GM21786 (cell line): ENCODE results near the gene JADE2.

Source experiments
- ATAC-seq: cut with Tn5 transposase; IDR thresholded peaks from one replicate; pipeline ENCODE4 v1.9.1; 2021; ENCODE audit not compliant: unreplicated experiment

The JADE2 gene

DNA sequence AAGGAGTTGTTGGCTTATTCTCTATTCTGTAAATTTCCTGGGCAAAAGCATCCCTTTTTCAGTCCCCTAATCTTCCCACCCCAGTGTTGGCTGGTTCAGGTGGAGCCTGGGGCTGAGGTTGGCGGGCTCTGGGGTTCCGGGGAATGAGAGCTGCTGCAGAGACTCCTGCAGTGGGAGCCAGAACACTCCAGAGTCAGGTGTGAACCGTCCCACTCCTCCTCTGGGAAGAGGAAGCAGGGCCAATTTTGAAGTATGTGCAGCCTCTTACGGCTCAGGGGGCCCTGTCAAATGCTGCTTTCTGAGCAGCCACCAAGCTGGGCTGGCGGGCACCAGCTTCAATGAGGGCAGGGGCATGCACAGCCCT, 42.8 kb downstream of the JADE2 start:
- no peak for ATAC-seq

DNA sequence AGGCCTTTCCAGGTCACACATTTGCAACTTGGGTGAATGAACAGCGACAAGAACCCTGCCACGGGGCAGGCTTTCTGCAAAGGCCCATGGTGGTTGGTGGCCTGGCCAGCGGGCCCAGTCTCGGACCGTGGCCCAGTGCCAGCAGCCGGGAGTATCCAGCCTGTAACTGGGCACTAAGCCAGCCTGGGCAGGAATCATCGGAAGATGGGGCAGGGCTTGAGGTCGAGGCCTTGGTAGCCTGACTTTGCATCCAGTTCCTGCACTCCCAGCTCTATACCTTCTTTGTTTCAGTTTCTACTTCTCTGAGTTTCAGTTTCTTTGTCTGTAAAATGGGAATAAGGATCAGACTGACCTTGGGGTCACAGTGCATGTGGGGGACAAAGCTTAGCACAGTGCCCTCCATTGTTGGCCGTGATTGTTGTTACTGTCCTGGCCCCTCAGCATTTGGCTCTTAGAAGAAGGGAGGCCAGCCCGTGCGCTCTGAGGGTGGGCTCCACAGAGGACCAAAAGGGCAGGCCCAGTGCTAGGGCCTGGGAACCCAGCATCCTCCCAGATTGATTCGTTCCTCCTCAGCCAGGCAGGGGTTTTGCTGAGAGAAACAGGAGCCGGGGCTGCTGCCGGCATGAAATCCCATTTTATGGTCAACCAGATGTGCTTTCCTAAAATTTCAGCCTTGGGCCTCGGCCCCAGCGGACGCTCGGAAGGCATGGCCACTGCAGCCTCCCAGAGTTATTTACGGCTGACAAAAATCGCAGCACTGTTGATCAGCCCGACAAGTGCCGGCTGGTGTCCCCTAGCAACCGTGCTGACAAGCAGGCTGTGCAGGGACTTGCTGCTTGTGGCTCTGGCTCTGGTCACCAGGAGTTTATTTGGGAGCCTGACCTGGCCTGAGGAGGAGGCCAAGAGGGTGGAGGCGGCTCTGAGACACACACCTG, 43.6 kb downstream of the JADE2 start:
- no peak for ATAC-seq

DNA sequence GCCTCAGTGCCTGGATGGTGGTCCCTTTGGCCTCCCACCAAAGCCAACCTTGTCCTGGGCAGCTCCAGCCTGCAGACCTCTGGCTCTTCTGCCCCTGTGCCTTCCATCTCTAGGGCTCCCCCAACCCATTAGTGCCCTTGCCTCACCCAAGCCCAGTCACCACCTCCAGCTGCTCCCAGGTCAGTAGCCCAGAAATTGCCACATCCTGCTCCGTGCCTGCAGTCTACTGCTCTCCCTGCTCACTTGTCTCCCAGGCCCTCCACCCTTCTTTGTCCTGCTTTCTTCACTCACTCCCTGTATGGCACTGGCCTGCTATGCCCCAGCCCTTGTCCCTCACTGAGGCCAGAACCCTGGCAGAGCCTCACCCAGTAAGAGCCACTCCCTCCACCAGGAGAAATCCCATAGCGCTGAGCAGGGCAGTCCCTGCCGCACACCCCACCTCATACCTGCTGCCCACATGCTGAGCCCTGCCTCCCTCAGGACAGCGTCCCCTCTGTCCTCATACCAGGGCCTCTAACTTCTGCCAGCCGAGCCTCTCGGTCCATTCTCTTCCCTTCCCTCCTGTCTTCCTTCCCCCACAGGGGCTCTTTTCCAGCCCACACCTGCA, 44.4 kb downstream of the JADE2 start:
- ATAC-seq: no peak

DNA sequence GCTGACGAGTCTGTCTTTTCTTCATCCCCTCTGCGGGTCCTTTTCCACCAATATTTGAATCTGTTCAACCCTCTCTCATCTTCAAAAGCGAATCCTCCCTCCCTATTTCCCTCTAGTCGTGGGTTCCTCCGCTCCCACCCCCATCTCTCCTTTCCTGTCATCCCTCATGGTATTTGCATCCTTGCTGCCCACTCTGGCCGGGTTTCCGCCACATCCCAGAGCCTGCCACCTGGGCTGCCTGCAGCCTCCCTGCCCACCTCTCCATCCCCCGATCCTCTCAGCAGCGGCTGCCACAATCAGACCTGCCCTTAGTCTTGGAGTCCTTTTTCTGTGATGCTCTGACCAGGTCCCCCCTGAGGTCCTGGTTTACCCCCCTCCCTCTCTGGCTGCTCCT, 44.9 kb downstream of the JADE2 start:
- ATAC-seq: no peak

DNA sequence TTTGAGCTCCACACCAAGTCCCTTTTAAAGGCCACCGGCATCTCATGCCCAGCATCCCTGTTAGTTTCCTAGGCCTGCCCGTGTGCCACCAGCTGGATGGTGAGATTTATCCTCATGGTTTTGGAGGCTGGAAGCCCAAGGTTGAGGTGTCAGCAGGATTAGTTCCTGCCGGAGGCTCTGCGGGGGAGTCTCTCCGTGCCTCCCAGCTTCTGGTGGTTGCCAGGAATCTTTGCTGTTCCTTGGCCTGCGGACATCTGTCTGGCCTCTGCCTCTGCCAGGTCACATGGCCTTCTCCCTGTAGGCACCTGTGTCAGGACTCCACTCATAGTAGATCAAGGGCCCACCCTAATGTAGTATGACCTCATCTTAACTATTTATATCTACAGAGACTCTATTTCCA, 45.4 kb downstream of the JADE2 start:
- ATAC-seq: no peak

DNA sequence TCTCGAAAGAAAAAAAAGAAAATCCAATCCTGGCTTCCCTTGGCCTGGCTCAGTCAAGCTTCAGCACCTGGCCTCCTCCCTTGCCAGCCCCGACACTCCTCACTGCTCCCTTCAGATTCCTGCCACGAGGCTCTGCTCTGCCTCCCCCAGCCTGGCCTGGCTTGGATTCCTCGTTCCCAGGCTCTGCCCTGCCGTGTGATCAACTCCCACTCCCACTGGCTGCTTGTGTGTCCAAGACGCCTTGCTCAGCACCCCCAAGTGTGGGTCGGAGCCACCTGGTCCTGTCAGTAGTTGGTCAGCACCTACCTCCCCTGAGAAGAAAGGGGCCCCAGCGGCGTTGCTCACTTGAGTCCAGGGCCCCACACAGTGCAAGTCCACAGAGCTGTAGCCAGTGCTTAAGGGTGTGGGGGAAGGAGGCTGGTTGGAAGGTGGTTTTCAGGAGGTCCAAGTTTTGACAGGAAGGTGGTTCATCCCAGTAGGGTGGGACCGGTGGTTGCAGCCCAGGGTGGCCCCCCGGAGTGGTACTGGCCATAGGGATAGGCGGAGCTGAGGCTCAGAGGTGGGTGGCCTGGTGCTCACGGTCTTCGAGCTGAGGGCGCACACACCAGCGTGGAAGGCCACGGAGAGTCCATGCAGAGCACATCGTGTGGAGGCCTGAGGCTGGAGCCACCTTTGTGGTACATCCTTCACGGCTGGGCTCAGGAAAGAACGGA, 46.4 kb downstream of the JADE2 start:
- ATAC-seq: no peak

DNA sequence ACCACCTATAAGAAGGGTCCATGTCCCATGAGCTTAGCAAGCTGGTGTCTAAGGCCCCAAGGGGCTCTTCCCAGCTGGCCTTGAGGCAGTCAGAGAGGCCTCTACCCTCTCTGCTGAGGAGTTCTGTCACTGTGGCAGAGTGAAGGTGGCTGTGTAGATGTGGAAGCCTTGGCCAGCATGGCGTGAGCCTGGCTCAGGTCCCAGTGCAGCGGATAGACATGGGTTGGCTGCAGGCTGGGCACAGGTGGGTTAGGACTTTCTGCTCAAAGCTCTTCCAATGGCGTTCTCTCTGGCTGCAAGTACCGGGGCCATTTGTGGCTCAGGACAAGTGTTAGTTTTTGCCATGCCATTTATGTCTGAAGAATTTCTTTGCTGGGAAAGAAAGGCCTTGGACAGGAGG, 47.3 kb downstream of the JADE2 start:
- ATAC-seq: no peak

DNA sequence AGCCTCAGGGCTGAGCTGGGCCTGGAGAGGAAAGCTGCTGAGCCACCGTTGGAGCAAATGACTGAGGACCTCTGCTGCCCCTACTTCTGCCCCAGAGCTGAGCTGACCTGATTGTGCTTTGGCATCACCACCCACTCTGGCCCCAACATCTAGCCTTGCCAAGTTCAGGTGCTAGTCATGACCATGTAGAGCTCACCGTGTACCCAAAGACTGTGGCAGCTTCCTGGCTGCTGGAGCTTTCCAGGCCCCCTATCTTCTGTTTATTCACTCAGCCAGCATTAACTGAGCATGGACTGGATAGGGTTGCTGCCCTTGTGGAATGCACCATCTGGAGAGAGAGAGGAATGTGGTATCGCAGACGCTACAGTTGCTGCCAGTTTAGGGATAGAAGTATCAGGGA, 49.1 kb downstream of the JADE2 start:
- no peak for ATAC-seq

DNA sequence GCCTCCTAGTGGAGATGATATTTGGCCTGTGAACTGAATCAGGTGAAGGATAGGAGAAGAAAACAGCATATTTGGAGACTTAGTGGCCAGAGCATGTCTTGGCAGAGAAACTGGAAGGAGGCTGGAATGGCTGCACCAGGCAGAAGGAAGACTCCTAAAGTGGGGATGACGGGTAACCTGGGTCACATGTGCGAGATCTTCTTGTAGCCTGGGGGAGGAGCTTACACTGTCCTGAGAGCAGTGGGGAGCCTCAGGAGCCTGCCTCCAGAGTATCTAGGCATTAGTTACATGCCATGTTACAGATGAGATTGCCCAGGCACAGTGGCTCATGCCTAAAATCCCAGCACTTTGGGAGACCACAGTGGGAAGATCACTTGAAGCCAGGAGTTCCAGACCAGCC, 49.8 kb downstream of the JADE2 start:
- no peak for ATAC-seq

DNA sequence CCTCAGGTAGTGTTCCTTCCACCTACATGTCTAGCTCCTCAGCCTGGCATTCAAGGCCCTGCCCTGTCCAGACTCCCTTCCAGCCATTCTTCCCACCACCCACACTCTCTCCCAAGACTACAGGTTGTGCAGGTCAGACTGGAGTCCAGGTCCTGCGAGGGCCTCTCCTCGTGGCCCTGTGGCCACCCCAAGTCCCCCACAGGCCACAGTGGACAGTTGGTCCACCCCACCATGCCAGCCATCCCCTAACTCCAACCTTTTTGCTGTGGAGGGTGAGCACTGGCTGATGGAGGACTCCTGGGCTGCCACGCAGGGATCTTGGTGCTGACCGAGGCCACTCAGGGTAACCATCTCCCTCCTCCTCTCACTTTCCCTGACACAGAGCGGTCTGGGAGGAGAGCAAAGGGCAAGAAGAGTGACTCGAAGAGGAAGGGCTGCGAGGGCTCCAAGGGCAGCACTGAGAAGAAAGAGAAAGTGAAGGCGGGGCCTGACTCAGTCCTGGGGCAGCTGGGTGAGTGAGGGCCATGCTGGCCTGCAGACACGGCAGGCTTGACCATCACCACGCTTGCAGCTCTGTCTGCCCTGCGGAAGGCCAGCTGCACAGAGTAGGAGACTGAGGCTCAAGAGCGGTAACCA, 51.0 kb downstream of the JADE2 start:
- no peak for ATAC-seq

DNA sequence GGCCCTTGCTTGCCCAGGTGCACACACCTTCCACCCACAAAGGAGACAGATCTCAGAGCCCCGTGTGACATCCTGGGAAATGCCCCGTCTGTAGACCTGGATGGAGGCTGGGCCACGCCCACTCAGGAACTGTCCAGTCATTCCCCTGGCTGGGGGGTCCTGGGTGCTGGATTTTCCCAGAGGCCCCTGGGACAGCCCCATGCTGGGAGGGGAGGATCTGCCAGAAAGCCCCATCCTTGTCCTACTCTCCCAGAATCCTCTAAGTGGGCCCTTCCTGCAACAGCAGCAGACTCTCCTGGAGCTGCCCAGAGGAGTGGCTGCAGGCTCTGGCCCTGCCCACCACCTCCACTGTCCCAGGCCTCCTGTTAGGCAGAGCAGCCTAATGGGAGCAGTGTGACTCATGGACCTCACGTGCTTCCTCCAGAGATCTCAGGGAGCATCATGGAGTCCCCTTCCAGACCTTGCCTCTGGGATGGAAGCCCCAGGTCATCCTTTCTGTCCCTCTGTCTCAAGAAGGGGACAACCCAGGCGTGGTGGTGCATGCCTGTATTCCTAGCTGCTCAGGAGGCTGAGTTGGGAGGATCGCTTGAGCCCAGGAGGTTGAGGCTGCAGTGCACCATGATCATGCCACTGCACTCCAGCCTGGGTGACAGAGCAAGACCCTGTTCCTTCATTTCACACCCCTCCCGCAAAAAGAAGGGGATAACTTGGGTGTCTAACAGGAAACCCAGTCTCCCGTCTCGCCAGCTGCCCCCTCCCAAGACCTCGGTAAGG, 51.7 kb downstream of the JADE2 start:
- no peak for ATAC-seq

DNA sequence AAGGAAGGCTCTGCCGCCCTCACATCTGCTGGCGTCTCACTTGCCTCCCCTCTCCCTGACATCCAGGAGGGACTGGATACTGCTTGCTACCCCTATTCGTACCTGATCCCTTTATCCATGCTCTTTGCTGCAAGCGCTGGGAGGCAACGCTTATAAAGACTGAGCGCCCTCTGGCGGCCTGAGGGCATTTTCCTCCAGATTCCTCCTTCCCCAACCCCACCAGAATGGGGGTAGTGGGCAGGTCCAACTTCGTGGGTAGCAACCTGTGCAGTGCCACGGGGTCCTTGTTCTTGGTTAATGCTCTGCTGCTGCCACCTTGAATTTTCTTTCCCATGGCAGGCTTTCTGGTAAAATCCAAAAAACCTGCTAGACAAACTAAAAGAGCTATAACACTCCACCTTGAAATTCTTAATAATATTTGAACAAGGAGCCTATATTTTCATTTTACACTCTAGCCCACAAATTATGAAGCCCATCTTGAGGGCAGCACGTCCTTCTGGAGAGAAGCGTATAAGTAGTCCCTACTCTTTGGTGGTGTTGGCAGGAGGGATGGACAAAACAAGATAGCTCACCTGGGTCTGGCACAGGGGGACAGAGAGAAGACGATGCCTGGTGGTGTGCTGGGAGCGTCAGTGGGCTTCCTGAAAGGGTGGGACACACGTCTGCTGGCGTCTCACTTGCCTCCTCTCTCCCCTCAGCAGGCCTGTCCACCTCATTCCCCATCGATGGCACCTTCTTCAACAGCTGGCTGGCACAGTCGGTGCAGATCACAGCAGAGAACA, 52.5 kb downstream of the JADE2 start:
- no peak for ATAC-seq

DNA sequence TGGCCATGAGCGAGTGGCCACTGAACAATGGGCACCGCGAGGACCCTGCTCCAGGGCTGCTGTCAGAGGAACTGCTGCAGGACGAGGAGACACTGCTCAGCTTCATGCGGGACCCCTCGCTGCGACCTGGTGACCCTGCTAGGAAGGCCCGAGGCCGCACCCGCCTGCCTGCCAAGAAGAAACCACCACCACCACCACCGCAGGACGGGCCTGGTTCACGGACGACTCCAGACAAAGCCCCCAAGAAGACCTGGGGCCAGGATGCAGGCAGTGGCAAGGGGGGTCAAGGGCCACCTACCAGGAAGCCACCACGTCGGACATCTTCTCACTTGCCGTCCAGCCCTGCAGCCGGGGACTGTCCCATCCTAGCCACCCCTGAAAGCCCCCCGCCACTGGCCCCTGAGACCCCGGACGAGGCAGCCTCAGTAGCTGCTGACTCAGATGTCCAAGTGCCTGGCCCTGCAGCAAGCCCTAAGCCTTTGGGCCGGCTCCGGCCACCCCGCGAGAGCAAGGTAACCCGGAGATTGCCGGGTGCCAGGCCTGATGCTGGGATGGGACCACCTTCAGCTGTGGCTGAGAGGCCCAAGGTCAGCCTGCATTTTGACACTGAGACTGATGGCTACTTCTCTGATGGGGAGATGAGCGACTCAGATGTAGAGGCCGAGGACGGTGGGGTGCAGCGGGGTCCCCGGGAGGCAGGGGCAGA, 53.3 kb downstream of the JADE2 start:
- ATAC-seq: no peak

DNA sequence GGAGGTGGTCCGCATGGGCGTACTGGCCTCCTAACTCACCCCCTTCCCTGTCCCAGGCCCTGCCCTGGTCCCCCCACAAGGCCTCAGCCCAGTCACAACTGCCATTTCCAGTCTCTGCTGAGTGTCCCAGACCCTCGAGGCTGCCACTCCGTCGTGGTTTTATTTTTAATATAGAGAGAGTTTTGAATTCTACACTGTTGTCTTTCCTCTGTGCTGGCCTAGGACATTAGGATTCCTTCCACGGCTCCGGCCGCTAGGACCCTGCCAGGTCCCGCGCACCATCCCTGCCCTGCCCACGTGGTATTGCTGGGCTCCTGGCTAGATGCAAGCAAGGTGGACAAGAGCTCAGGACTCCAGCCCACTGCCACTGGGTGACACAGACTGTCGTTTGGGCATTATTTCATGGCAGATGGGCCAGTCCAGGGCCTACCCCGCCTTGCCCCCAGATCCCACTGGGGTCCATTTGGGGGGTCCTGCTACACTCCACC, 53.9 kb downstream of the JADE2 start:
- no peak for ATAC-seq

DNA sequence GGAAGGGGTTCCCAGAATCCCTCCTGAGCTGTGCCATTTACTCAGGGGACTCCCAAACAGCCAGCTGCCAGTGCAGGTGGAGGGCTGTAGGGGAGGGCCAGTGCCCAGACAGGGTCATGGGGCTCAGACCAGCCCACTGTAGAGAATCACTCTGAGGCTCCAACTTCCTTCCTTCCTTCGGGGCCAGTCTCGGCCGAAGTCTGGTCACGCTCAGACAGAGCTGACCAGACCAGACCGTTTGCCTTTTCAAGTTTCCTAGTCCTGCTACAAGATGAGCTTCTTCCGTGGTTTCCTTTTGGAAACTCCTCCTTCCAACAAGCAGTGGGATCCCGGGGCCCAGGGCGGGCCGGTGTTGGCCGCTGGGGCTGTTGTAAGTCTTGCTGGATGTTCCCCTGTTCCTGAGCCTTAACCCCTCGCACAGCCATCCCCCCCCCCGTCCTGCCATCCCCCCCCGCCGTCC, 54.6 kb downstream of the JADE2 start:
- ATAC-seq: no peak

DNA sequence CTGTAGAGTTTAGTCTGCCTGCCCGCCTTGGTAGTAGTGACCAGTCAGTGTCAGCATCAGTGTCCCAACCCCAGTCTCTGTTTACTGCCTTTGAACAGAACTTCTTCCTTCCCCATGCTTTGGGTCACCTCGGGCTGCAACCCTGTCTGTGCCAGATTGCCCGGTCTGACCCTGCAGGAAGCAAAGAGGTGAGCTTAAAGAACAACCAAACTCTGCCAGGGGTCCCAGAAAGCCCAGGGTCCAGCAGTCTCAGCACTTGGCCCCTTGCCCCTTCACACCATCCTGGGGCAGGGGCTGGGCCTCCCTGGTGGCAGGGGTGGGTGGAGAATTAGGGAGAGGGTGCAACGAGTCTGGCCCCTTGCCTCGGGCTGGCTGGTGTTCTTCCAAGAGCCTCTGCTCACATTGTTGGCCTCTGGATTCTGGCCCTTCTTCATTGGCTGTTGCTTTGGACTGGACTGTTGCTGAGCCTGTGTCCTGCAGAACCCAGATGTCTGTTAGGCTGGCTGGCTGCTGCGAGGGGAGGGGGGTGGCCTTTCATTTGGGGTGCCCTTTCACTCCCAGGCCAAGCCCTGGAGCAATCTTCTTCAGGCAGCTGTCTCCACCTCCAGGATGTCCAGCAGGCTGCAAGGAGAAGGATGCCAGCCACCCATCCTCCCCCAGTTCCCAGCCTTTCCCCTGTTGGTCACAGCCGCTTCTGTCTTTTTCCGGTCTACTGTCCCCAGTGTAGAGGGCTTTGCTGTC, 55.9 kb downstream of the JADE2 start:
- ATAC-seq: no peak

DNA sequence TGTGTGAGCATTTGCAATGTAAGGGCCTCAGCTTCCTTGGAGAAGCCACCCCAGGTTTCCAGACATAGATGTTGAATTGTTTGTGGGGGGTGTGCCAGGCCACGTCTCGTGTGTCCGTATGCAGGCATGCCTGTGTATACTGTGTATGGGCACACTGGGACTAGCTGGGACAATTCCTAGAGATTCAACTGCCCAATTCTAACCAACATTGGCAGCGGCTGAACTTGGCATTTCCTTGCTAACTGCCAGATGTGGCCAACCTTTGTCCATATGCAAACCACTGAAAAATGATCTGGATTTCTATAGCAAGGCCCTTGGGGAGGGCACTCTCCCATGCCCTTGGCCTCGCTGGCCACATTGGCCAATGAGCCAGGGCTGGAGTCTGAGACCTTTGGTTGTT, 56.8 kb downstream of the JADE2 start:
- no peak for ATAC-seq

DNA sequence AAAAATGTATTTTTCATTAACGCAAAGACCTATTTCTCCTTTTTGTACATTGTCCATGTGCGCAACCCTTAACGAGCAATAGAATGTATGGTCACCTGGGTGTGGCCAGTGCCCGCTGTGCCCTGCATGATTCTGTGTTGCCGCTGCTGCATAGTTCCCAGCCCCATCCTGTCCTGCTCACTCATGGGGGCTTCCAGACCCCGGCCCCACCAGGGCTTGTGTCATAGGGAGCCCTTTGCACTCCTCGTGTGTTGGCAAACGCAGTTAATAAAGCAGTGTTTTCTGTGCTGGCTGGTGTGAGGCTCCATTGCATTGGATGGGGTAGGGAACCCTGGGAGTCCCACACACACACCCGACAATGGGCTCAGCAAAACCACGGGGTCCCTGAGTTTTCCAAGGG, 57.5 kb downstream of the JADE2 start:
- ATAC-seq: no peak
